GM19438 (cell line): ENCODE data around the gene DPY19L1.
"Not testable (repeated sequence)": the region's sequence is repeated elsewhere in the genome, so short reads cannot be mapped to it uniquely, and the experiment has no call there.

Experiments
- ATAC-seq: cut with Tn5 transposase; IDR thresholded peaks from one replicate; pipeline ENCODE4 v1.9.1; 2021; ENCODE audit warnings: low read depth; ENCODE audit not compliant: unreplicated experiment

Gene DPY19L1

DNA sequence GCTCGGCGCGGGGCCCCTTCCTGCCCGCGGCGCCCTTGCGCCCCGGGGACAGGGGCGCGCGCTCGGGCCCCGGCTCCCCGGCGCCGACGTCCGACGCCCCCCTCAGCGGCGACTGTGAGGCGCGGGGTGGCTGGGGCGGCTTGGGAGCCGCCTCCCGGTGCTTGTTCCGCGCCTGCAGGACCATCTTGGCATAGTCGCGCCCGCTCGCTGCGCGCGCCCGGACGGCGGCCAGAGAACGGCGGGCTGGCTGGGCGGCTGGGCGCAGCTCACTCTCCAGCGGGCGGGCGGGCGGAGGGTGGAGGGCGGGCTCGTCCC, at the start of gene DPY19L1:
Gene DPY19L1 (minus strand): TSS at position 275 of the 315 bp plus-strand sequence. CDS start 91 bp downstream, at position 184.
- peak; percentile 21 for ATAC-seq

DNA sequence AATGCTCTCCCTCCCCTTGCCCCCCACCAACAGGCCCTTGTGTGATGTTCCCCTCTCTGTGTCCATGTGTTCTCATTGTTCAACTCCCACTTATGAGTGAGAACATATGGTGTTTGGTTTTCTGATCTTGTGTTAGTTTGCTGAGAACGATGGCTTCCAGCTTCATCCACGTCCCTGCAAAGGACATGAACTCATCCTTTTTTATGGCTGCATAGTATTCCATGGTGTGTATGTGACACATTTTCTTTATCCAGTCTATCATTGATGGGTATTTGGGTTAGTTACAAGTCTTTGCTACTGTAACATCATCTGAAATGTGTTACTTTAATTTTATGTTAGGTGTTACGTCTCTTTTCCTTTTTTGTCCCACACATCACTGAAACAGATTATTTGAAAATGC, 42.2 kb upstream of the DPY19L1 start:
- ATAC-seq, result not testable (repeated sequence)

DNA sequence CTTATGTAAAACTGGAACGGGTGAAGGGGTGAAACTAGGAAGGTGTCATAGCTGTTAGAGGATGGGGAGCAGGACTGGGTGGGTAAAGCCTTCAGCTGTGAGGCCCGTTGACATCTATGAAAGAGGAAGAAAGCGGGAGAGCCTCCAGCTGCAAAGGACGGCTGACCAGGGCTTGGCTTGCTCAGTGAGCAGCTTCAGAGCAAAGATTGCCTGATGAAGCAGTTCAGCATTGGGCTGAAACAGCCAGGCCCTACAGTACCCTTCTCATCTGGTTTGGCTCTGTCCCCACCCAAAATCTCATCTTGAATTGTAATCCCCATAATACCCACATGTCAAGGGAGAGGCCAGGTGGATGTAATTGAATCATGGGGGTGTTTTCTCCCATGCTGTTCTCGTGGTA, 36.7 kb upstream of the DPY19L1 start:
- not testable (repeated sequence) for ATAC-seq

DNA sequence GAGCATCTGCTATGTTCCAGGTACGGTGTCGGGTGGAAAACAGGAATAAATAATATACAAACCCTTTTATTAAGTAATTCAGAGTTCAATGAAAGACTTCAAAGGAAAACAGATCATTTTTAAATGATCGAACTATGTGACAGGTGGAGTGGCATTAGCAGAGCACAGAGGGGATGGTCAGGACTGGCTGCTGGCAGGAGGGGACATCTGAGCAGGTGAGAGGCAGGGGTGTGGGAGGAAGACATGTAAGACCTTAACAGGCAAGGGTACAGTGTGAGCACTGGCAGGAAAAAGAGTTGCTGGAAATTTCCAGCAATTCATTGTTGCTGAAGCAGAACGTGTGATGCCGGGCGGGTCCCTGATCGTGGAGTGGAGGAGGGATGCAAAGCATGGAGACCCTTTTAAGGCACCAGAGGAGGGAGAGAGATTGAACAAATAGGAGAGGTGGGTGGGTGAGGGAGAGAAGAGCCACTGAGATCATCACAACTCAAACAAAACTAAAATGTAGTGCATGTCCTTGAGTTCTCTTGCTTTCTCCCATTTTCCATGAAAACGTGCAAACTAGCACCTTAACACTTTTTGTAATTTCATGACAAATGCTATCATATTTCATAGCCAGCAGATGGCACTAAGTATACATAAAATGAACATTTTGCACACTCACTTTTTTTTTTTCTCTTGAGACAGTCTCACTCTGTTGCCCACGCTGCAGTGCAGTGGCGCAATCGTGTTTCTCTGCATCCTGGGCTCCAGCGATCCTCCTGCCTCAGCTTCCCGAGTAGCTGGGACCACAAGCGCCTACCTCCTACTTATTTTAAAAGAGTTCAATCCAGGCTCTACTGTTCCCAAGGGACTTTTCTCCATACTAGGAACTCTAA, 35.9 kb upstream of the DPY19L1 start:
- ATAC-seq, result not testable (repeated sequence)

DNA sequence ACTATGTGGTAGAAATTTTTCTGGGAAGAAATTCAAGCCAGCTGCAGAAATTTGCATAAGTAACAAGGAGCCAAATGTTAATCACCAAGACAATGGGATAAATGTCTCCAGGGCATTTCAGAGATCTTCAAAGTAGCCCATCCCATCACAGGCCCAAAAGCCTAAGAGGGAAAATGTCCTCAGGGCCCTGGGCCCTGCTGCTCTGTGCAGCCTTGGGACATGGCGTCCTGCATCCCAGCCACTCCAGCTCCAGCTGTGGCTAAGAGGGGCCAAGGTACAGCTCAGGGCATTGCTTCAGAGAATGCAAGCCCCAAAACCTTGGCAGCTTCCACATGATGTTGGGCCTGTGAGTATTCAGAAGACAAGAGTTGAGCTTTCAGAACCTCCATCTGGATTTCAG, 31.8 kb upstream of the DPY19L1 start:
- ATAC-seq, result not testable (repeated sequence)

DNA sequence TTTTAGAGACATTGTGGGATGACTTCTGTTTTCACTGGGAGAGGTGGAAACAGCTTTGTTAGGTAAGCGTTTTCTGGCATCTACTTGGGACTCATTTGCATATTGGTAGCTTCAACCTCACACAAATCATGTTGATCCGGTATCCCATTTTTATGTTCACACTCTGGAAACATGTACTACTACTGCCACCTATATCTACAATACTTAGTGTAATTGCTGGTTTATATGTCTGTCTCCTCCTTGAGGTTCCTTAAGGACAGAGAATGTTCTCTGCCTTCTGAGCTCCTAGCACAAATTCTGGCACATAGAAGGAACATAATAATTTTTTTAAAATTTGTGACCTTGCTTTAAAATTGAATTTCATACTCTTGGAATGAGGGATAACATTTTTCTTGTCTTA, 28.1 kb upstream of the DPY19L1 start:
- not testable (repeated sequence) for ATAC-seq

DNA sequence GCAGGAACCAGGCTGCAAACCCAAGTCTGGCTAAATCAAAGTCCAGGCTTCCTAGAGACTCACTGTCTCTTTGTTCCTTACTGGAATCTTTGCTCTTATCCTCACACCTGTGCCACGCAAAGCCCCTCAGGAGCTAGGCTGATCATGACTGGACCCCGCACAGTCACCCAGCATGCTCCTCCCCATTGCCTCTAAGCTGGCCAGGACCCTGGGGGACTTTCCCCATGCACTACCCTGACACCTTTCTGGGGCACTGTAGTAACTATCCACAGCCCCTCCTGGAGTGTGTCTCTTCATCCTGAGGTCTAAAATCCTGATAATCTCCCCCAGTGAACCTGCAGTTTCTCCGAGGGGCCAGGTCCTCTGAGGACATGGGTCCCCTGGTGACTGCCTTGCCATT, 21.3 kb upstream of the DPY19L1 start:
- not testable (repeated sequence) for ATAC-seq

DNA sequence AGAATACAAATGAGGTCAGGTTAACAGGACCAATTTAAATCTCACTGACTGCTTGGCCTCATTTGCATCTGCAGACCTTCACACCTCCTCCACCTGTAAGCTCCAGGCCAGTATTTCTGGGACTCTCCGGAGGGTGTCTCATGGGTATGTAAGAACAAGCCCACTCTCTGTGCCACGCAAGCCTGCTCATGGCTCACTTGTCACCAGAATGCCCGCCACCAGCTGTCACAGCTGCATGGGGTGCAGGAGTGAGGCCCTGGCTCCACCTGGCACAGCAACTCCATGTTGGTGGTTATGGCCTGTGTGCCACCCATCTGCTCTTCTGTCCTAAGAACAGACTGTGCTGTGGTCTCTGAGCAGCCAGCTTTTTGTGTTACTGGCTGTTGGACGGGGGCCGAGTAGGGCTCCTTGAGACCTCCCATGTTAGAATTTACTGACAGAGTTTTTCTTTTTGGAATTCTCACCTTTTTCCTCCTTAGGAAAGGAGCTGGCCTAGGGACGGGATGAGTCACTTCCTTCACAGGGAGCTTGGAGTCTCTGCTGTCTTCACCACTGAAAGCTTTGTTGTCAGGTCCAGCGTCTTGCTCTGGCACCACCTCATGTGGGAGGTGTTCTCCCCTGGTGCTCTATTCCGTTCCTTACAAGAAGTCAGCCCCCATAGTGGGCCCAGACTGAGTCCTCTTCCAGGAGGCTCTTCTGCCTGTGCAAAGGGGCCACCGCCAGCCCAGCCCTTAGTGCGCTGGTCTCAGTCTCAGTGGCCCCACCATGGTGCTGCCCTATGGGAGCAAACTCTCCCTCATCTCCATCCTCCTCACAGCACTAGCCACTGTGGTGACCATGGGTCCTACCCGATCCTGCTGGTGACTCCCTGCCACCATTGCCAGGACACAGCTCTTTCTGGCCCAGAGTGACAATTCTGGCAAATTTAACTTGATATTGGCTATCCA, 20.5 kb upstream of the DPY19L1 start:
- ATAC-seq, result not testable (repeated sequence)

DNA sequence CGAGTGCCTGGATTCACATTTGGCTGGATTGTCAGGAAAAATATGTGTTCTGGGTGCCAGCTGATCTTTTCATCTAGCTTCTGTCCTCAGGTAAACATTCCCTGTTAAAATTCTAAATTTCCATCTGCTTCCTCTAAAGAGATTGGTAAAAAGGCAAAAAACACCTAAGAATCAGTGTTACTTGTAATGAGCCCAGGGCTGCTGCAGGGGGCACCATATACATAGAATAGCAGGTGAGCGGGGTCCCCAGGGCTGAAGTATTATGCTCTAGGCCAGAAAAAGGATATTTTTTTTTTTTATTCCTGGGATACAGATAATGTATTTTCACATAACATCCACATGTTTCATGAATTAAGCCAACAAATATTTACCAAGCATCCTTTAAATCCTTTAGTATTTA, 18.4 kb upstream of the DPY19L1 start:
- ATAC-seq, result not testable (repeated sequence)

DNA sequence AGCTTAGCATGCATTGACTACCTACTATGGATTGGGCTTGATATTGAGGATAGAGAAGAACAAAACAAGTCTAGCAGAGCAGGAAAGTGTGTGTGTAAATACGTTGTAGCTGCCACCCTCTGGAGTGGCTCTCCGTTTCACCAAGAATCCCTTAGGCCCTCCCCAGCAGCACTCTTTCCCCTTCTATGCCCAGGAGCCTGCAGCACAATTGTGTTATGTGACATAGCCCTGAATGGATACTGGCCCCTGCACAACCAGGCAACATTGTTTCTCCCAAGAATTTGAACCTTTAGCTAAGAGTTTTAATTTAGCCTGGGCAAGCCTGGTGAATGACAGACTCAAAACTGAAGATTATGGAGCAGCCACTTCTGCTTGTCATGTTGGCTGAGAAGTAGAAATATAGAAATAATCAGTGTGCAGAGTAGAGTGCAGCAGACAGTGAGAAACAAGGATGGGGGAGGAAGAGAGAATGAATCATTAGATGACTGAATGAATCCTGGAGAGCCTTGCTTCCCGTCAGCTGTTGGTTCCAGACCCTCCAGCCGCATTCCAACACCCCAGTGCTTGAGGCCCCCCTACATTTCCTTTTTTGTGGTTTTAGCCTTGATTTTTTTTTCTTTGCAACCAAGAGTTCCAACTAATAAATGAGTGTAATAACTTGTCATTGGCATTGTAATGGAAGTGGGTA, 16.3 kb upstream of the DPY19L1 start:
- ATAC-seq, result not testable (repeated sequence)

DNA sequence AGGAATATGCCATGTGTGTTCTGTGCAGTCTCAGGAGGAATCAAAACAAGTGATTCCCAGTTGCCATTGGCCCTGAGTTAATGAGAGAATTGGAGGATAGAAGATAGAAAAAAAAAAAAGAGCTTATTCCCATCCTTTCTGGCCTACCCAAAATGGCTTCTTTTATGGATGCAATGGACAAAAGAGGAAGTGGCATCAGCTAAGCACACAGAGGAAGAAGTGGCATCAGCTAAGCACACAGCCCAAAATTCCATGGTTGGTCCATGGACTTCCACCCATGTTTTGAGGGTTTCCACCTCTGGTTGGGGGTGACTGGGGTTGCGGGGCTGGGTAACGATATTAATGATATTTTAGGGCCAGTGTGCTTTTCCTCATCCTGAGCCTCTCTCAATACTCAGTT, 11.1 kb upstream of the DPY19L1 start:
- ATAC-seq, result not testable (repeated sequence)

DNA sequence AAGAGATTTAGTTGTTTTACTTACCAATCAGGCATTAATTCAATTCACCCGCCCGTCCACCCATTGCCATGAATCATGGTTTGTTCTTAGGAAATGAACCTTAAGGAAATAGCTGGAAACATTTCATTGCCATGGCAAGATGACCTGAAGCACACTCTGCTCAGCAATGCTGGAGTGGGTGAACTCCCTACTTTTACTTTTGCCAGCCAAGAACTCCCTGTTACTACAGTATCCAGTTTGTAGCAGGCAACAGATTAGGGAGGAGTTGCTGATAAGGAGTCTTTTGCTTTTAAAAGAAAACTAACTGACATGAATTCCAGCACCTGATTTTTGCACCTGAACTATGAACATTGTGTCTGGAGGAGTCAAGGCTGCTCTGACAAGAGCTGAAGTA, 10.6 kb upstream of the DPY19L1 start:
- ATAC-seq, result not testable (repeated sequence)

DNA sequence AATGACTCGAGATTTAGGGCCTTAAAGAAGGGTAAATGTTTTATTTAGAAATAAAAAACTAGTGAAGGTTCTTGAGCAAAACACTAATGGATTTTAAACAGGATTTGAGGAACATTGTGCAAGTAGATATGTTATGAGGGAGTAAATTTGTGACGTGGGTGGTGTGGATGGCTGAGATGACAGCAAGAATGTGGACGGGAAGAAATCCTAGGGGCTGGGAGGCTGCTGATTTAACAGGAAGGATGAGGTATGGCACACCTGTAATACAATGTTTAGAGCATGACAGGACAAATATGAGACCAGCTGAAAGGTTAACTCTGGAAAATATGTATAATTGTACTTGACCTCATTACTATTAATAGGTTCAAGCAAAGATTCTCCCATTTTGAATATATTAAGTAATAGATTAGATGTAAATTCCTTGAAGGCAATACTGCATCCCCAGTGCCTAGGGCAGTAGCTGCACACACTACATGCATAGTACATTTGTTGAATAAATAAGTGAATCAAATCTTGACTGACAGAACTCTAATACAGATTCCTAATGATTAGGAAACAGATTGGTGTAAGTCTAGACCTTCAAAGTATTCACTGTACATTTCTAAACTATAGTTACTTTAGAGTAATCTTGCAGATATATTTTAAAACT, 10.1 kb upstream of the DPY19L1 start:
- ATAC-seq, result not testable (repeated sequence)

DNA sequence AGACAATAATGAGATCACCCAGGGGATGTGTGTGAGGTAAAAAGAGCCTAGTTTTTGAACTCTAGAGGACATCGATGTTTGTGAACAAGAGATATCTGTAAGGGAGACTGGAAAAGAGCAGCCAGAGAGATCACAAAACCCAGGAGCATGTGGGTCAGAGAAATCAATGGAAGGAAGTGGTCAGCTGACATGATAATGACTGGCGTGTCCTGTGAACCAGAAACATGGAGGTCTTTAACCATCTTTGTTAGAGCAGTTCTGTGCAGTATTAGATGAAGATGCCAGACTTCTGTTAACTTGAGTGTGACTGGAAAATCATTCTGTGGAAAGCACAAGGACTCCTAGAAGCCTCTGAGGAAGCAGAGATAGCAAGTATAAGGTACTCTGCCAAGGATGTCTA, 6.0 kb upstream of the DPY19L1 start:
- not testable (repeated sequence) for ATAC-seq

DNA sequence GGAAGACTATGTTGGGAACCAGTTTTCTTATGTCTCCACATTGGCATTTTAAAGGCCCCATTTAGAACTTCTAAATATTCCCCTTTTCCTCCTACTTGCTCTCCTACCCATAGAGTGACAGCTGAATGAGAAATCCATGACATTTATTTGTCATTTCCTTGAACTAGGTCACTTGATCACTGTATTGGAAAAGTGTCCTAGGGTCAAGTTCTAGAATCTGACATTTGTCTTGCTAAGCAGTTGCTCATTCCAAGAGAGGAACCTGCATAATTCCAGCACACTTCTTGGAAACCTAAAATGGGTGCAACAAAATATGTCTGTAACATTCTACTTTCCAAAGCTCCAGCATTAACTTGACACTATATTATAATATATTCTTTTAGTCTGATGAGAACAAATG, 3.6 kb upstream of the DPY19L1 start:
- no peak for ATAC-seq

DNA sequence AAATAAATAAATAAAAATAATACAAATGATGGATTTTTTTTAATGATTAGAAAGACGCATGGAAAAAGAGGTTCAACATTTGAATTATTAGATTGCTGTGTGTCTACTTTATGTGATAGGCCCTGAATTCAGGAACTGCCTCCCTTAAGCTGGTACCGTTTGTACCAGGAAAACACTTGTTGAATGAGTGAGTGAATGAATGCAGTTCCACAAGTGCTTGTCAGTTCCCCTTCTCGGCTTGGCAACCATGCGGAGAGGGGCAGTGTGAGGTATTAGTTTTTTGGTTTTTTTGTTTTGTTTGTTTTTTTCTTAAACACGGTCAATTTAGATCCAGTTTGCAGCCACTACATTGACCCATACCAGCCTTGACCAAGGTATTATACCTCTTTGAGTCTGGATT, 2.1 kb upstream of the DPY19L1 start:
- ATAC-seq, result no peak

DNA sequence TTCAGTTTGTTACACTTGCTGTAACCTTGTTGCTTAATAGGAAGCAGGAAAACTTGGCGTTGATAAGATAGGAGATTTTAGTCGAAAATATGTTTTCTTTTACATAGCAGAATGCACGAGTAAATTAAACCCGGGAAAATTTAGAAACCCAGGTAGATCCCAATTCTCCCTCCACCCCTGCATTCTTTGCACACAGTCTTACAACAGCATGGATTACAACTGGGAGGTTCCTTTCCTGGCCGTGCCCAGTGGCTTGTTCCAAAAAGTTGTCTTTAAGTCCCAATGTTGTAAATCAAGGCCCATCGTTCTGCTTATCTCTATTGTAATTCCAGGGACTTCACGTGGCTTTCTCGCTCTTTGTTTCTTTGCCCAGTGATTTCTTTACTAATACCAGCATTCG, 1.1 kb upstream of the DPY19L1 start:
- ATAC-seq, result no peak

DNA sequence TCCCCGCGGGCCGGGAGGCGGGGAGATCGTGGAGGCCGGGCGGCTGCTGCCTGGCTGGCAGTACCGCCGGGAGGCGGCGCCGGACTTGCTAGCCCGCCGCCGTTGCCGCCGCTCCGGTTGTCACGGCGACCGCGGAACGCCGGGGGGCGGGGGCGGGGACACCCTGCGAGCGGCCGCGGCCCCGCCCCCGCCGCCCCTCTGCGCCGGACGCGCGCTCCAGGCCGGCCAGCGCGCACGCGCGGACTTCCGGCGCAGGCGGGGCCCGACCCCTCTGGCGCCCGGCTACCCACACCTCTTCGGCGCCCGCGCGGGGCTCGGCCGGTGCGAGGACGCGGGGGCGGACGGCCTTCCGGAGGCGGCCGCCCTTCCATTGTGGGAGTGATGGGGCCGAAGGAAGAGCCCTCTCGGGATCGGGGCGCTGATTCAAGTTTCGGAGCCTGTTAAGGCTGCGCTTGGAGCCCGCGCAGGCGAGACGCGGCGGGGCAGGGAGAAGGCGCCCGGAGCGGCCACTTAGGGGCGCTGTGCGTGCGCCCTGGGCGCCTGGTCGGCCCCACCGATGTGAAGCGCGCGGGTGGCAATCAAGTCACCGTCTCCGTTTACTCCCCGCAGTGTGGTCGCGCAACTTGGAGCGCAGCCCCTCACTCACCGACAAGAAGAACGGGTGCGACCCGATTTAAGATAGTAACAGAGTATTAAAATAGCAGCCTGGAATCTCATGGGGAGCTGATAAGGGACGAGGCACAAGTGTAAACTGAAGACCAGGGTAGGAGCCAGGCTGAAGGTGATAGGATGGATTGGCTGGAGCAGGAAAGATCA, 449 bp upstream of the DPY19L1 start:
- peak; percentile 79 for ATAC-seq

DNA sequence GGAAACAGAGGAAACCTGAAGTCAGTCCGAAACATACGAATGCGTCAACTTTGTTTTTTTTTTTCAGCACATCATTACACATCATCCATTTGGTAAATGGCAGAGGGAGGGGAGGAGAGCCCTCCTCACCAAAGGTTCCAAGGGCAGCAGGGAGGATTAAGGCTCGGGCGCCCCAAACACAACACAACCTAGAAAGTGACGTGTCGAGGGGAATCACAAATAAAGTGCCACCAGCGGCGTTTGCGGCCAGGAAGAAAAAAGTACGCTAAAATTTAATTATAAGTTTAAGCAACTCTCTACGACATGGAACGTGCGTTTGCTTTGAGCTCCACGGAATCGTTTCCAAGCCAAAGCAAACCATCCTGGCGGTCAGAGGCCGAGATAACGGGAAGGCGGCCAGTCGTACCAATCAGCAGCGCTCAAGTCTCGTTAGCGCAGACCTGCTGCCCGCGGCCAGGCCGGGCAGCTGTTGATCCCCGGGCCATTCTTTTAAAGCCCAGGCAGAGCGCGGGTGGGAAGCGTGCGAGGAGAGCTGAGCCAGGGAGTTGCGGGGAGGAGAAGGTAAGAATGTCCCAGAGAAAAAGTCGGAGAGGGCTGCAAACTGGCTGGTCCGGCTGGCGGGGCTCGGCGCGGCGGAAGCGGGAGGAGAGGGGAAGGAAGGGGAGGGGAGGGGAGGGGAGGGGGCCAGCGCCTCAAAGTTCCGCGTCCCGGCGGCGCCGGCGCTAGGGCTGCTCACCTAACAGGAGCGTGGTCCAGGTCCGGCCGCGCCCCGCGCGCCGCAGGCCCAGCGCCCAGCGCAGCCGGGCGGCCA, 719 bp downstream of the DPY19L1 start:
- peak; percentile 11 for ATAC-seq
